COLO668 (cell line): ENCODE measurements around the gene ZDHHC22.
A peak's percentile ranks its signal among the peaks of the same experiment; 100 is the strongest.

Source experiments
- DNase-seq: peaks from one replicate; lab custom pipeline; 2025; ENCODE audit not compliant: unreplicated experiment; lab: John Stamatoyannopoulos, UW

ZDHHC22 gene

DNA sequence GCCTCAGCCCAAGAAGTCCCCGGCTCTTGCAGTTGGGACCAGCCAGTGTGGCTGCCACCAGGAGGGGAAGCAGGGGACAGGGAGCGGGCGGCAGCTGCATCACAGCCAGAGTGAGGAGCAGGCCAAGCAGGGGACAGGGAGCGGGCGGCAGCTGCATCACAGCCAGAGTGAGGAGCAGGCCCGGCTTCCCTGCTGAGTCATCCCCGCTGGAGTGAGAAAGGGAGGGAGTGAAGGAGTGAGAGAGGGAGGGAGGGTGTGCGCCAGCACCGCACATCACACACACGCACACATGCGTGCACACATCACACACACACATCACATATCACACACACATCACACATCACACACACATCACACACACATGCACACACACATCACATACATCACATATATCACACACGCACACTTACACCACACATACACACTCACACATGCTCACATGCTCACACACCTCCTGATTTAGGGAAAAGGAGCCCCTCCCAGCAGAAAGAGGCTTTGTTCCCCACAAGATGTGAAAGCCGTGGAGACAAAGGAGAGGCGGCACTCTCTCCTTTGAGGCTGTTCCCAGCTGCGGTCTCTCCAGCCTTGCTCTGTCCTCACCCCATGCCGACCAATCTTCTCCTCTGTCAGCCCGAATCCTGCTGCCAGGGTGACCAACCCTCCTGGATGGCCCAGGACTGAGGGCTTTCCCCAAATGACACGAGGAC lies 16.7 kb upstream of the ZDHHC22 start:
- DNase-seq: peak; percentile 91

DNA sequence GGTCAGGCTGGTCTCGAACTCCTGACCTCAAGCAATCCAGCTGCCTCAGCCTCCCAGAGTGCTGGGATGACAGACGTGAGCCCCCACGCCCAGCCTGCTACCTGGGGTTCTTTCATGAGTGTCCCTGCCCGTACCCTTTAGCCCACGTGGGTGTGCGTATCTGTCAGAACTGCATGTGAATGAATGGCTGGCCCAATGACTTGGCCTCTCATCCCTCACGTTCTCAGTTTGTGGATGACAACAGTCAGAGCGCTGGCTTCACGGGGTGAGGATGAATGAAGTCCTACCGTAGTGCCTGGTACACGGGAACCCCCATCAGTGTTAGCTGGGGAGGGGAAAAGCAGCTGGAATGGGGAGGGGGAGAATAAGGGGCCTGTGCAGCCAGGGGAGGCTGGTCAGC lies 16.1 kb upstream of the ZDHHC22 start:
- no peak for DNase-seq

DNA sequence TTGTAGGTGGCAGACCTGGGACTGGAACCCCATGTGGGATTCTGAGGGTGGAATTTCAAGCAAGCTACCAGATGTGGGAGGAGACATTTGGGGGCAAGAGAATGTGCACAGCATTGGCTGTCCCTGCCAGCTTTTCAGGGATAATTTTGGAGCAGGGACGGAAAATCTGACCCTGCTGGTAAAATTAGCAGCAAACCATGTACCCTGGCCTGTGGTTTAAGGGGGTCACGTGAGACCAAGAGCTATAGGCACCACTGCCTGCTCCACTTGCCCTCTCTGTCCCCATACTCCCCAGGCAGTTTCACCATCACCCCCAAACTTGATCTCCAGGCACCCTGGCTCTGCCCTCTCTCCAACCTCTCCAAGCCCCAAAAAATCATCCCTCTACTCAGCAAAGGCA lies 13.5 kb upstream of the ZDHHC22 start:
- no peak for DNase-seq

DNA sequence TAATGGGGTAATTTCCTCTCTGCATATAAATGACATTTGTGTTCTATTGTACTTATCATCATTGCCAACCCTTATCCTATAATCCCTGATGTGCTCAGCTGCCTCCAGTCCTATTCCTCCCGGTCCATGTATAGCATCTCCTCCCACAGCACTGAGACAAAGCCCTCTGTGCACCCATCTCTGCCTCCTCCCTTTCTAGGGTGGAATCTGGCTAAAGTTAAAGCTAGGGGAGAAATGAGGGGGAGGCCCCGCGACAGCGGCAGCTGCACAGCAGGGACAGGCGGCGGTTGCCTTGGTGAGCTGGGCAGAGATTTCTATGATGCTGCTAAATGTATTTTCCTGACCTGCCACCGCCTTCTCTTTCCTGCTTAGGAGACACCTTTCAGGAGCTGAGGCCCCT lies 12.8 kb upstream of the ZDHHC22 start:
- DNase-seq: no peak

DNA sequence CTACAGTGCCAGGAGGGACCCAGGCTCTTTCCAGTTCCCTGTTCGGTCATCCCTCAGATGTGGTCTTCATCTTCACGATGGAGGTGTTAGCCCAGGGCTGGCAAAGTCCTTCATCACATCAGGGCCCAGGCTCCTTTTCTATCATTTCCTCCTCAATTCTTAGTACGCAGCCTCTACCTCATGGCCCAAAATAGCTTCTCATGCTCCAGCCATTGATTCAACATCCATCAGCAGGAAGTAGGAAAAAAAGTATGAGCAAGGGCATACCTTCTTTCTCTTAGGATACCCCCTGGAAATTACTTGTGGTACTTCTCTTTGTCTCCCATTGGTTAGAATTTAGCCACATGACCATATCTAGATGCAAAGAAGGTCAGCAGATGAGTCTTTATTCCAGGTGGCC lies 12.2 kb upstream of the ZDHHC22 start:
- no peak for DNase-seq

DNA sequence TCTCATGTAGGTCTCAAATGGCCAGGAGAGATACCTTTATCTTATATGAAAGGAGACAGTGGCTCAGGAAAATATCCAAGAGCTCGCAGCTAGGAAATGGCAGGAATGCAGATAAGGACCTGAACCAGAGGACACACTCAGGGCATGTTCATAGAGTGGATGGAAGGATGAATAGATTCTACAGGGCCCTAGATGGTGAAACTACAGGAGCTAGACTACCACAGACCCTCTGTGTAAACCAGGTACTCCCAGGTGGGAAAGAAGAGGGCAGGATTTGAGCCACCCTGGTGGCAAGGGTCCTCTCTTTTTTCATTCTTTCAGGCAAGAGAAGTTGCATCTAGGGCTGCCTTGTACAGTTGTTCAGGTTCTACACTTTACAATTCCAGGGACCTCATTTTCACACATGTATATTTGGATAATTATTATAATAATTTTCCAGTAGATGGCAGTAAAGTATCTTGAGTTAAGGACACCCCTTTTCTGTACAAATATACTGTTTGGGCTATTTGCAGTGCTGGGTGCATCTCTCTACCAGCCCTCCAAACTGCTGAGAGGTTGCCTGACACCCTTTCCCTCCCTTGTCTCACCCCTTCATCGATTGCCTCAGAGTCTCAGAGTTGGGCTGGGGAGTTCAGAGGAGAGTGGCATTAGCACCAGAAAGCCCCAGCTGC lies 10.5 kb upstream of the ZDHHC22 start:
- no peak for DNase-seq

DNA sequence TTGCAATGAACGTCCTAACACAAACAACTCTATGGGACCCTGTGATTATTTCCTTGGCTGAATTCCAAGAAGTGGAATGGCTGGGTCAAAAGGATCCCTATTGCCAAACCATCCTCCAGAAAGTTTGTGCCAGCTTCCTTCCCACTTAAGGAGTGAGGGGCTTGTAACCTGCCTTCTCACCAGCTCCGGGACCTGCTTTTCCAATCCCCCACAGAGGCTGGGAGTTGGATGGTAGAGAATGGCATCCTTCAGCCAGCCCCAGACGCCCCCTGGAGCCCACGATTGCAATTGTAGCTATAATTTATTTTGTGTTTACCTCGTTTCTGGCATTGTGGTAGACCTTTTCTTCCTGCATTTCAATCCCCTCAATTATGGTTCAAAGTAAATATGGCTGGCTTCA lies 9.7 kb upstream of the ZDHHC22 start:
- no peak for DNase-seq

DNA sequence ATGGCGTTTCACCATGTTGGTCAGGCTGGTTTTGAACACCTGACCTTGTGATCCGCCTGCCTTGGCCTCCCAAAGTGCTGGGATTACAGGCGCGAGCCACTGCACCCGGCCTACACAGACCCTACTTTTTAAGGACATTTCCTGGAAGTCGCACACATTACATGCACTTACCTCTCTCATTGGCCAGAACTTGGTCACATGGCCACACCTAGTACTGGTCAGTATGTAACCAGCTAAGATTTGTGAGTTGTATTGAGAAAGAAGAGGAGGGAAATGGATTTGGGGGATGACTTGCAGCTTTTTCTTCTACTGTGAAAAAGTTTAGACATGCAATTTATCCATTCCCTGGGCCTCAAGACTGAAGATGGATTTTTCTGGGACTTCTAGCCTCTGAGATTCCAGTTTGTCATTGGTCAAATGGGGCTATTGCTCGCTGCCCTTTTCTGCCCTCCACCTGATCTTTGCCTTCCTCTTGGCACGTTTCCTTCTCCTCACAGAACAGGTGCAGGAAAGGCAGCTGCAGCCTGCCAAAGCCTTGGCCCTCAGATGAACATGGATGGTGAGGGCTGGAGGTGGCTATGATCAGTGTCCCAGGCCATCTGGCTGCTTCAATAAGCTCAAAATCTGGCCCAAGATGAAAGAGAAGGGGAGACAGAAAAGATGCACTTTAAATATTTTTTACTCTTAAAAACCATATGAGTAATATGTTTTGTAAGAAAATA lies 7.1 kb upstream of the ZDHHC22 start:
- DNase-seq: peak; percentile 26

DNA sequence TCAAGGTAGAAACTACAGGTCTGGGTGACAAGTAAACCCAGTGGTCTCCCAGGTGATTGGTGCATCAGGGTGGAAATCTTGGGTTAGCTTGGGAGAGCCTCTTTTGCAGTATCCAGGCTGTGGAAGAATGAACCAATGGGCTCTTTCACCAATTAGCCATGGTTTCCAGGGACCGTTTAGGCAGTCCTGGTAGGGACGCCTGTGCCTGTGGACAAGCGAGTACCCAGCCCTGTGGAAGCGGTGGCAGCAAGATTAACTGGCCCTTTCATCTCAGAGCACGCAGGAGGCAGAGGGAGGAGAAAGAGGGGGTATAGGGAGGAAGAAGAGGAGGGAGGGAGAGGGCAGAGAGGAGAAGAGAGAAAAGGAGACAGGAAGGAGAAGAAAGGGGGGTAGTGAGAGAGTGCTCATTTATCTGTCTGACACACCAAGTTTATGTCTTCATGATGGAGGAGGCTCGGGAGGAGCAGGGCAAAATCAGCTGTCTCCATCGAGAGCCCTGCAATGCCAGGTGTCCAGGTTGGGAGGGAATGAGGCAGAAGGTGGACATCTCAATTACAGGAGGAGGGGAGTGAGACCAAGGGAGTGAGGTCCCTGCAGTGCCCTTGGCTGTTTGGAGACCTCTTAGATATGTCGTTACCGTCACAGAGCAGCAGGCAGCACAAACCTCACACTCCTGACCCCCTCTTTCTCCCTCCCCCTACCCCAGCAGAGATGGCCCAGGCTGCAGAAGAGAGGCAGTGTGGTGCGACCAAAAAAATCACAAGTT lies 4.6 kb upstream of the ZDHHC22 start:
- no peak for DNase-seq

DNA sequence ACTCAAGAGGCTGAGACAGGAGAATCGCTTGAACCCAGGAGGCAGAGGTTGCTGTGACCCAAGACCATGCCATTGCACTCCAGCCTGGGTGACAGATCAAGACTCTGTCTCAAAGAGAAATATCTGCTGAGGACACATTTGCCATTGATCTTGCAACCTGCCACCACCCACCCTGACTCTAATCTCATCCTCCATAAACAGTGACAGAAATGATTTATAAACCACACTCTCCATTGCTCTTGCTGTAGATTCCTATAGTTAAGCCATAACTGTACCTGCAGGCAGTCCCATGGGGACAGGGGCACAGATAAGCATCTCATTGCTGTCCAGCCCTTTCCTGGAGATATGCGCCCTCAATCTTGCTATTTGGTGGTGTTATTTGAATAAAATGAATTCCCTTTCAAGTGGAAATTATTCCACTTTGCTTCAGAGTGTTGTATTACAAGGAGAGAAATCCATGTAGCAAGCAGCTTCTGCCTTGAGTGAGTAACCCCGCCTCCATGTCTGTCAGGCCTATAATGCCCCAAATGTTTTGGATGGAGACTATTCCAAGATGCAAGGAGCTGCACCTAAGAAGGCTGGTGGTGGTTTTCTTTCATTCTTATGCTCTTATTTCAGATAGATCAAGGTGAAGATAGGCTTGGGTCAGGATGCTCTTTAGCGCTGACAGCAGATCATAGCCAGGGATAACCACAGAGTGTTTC lies 3.0 kb upstream of the ZDHHC22 start:
- DNase-seq: no peak

DNA sequence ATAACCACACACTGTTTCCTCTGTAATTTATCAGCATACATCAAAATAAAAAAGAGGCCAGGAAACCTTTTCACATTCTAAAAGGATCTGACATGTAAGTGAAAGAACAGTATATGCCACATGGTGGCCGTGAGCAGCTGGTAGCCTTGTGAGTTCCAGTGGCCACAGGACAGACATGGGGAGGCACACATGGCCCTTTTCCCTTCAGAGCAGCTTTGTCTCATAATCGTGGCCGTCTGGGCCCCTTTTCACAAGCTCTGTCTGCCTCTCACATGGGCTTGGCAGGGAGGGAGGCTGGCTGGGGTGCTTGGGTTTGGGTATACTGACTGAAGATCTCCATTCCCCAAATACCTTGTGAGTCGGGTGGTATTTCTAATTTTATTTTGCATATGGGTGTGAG lies 1.5 kb upstream of the ZDHHC22 start:
- no peak for DNase-seq

DNA sequence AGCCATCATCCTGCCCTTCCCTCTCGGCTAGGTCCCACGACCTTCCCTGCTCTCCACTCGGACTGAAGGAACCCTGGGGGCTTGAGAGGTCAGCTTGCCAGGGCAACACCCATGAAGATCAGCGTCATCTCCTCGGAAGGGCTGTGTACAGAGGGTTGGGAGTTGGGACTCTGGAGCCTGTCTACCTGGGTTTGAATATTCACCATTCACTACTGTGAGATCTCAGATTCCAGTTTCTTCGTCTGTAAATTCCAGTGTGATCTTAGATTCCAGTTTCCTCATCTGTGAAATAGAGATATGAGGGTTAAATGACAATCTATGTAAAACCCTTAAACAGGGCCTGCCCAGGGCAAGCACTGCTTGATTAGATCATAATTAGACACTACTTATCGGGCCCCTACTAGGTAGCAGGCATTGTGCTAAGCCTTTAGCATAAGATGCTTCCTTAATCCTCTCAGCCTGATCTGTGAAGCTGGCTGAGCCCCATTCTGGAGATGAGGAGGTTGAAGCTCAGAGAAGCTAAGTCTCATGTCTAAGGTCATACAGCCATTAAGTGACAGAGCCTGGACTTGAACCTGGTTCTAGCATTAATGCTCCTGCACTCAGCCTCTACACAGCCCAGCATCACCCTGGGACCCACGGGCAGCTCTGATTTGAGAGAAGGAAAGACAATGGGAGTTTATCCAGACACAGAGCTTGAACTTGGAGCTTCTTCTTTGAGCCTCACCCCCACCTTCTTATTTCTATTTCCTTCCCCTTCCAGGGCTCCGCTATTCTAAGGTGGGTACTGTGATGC lies 612 bp upstream of the ZDHHC22 start:
- no peak for DNase-seq

DNA sequence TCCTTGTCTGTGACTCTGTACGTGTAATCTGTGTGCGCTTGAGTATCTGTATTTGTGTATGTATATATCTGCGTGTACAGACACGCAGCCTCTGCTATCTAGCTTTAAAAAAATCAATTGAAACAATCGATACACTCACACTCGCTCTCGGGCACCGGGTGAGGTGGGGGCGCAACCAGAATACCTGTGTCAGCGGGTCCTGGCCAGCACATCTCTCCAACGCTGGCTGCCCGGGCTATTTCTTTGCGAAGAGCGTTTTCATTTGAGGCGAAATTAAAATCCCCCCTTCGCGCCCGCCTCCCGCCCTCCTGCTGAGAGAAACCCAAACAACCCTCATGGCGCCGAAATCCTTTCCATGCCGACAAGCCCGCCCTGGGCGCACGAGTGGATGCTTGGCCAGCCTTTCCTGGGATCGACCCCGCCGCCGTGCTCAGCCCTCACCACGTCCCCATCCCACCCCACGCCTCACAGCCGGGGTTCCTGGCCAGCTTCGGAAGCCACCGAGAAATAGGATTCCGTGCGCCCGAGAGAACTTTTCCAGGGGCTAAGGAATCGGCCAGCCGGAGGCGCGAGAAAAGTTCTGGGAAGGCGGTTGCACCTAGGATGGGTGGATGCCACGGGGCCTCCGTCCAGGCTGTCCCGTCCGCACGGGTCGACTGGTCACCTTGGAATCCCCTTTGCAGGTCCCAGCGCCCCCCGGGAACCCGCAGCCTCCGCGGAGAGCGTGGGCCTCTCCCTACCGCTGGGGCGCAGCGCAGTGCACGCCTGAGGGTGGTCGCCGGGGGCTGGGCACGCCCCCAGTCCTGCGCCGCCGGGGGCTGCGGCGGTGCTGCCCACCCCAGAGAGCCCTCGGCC lies 1.0 kb downstream of the ZDHHC22 start:
- peak; percentile 49 for DNase-seq

DNA sequence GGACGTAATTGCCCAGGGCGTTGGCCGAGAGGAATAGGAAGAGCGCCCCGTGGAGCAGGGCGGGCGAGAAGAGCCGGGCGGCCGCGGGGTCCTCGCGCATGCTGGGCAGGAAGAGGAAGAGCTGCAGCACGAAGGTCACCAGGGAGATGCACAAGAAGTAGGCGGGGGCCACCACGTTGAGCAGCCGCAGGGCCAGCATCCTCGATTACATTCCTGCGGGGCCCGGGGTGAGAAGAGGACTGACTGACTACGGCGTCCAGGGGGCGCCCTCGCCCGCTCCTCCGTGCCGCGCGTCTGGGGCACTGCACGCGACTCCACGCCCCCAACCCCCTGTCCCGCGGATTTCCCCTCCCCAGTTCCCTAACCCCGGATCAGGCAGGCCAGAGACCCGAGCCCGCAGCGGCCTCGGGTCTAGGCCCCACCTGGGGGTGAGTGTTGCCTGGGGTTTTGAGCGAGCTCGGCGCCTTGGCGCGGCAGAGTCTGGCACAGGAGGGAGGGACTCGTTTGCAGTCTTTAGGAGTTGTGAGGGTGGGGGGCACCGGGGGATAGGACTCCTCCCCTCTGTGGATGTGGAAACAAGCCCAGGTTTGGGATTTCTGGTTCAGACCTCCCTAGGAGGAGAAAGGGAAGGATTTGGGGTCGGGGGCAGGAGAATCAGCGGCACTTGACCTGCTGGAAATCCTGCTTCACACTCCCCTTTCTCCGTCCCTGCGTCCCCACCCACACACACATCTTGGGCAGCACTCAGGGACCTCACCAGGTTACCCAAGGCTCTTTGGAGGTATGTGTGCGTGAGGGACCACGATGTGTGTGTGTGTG lies 1.8 kb downstream of the ZDHHC22 start:
- peak; percentile 82 for DNase-seq

DNA sequence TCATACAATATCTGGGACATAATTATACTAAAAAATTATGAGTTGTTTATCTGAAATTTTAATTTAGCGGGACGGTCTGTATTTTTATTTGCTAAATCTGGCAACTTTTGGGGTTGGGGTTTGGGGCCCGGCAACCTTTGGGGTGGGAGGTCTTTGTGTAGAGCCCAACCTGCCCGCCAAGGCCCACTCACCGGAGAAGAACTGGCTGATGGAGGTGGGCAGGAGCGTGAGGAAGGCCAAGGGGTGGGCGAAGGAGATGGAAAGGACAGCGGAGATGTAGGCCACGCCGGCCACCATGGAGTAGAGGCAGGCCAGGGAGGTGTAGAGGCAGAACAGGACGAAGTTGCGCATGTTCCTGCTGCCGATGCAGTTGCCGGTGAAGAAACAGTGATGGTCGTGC lies 2.6 kb downstream of the ZDHHC22 start:
- DNase-seq: no peak

DNA sequence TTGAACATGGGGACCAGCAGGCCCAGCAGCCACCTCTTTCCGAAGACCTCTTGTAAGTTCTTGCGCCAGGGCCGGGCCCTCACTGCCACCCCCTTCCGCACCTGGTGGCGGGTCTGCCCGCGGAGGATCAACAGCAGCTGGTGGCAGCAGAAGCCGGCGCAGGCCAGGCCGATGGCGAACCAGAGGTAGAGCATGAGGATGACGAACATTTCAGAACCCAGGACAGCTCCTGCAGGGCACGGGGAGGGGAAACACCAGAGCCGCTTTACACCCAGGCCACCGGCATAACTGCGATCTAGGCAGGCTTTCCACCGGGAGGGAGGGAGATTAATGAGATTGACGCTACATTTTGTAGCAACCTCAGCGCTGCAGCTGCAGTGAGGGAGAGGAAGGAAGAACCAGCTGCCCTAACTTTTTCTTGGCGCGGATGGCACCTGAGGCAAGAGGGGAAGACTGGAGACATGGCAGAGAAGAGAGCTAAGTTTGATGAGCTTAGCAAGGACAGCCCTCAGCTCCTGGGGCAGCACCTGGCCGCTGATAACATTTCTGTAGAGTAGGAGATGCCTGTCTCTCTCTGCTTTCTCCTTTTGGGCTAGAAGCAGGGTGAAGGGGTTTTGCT lies 7.8 kb downstream of the ZDHHC22 start:
- DNase-seq: no peak

DNA sequence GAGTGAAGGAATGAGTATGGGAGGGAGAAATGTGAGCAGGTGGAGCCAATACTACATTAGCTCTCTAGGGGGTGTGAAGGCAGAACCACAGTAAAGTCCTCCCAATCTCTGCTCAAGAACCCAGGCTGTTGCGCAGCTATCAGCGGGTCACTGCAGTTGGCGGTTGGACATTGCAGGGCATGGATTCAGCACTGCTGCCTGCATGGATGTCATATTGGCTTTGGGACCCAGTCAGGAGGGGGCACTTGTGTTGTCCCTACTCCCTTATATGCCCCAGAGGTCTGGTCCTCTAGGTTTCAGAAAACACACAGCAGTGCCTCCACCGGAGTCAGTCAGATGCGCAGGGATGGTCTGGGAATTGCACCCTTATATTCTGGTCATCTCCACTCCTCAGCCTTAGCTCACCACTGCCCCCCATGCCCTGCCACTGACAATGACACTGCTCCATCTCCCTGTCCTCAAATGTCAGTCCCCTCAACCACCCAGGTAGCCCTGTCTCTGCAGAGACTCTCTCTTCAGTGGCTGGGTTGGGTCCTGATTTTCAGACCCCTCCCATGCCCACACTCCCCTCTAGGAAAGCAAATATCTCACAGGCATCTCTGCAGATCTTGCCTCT lies 9.6 kb downstream of the ZDHHC22 start:
- DNase-seq: no peak
